Measurements from ENCODE around the gene CCNE1.

DNA sequence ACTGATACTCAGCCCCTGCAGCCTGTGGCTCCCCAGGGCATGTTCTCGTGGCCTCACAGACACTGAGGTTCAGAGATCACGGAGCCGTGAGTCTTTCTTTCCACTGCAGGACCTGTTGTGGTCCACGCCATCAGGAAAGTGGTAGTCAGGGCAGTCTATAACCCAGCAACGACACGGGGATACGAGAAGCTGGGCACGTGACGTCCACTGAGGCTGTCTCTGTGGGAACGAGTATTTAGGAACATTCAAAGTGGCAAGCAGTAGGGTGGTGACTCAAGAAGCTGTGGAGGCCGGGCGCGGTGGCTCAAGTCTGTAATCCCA, 29.6 kb upstream of the CCNE1 start:
- TF ChIP-seq, protein P1, sequence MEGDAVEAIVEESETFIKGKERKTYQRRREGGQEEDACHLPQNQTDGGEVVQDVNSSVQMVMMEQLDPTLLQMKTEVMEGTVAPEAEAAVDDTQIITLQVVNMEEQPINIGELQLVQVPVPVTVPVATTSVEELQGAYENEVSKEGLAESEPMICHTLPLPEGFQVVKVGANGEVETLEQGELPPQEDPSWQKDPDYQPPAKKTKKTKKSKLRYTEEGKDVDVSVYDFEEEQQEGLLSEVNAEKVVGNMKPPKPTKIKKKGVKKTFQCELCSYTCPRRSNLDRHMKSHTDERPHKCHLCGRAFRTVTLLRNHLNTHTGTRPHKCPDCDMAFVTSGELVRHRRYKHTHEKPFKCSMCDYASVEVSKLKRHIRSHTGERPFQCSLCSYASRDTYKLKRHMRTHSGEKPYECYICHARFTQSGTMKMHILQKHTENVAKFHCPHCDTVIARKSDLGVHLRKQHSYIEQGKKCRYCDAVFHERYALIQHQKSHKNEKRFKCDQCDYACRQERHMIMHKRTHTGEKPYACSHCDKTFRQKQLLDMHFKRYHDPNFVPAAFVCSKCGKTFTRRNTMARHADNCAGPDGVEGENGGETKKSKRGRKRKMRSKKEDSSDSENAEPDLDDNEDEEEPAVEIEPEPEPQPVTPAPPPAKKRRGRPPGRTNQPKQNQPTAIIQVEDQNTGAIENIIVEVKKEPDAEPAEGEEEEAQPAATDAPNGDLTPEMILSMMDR (IDR thresholded peaks at IDR 0.05 in 4 of 5, conservative IDR thresholded peaks at IDR 0.05 in 1 of 5) = no peak
- no peak for TF ChIP-seq POLR2A (IDR thresholded peaks at IDR 0.05)
